Cardiac fibroblast (primary cell): ENCODE results near the gene INSL6.
"Not testable (repeated sequence)": the region's sequence is repeated elsewhere in the genome, so short reads cannot be mapped to it uniquely, and the experiment has no call there.

Experiments
- DNase-seq, 2 donors: peaks; one replicate each; pipeline versions ENCODE4 v3.0.0 to v3.0.0-alpha.2; 2010; ENCODE audit warnings: low read depth in 2 of 2
- H3K4me3 ChIP-seq, 2 donors: replicated peaks in 1 of 2; 1 replicate in 1 of 2; 2 replicates in 1 of 2; pipeline ENCODE4 v1.5.1; 2011; ENCODE audit warnings: low read depth in 2 of 2, low read length in 2 of 2, mild to moderate bottlenecking in 2 of 2, moderate library complexity in 1 of 2
- CTCF ChIP-seq: IDR thresholded peaks from one replicate; pipeline ENCODE4 v1.5.1; 2011; ENCODE audit warnings: low read depth, mild to moderate bottlenecking, low read length, inconsistent platforms

The INSL6 gene

GRCh38 chr9:5188060-5188984, 2.9 kb upstream of the INSL6 start:
- DNase-seq: peak in 1 of 2 donors; percentile 22
- TF ChIP-seq CTCF: no peak
- no peak overlapping the region for H3K4me3 ChIP-seq

- TF ChIP-seq CTCF: peak; percentile 72
- peak; percentile 72 to 78 for DNase-seq
- no peak overlapping the region for H3K4me3 ChIP-seq
Observed at GRCh38 chr9:5186416-5187169, 1.2 kb upstream of the INSL6 start.

- TF ChIP-seq CTCF: no peak
- no peak overlapping the region for H3K4me3 ChIP-seq
- DNase-seq: no peak
Observed at GRCh38 chr9:5184776-5185175, 663 bp downstream of the INSL6 start.

DNA sequence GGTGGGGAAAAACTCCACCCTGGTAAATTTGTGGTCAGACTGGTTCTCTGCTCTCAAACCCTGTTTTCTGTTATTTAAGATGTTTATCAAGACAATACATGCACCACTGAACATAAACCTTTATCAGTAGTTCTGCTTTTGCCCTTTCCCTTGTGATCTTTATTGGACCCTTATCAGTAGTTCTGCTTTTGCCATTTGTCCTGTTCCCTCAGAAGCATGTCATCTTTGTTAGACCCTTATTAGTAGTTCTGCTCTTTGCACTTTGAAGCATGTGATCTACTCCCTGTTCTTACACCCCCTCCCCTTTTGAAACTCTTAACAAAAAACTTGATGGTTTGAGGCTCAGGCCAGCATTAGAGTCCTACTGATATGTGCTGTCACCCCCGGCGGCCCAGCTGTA, 4.8 kb downstream of the INSL6 start:
- not testable (repeated sequence) for DNase-seq, H3K4me3 ChIP-seq

GRCh38 chr9:5178126-5178805, 7.2 kb downstream of the INSL6 start:
- H3K4me3 ChIP-seq: no peak overlapping the region
- no peak for TF ChIP-seq CTCF
- no peak for DNase-seq

DNA sequence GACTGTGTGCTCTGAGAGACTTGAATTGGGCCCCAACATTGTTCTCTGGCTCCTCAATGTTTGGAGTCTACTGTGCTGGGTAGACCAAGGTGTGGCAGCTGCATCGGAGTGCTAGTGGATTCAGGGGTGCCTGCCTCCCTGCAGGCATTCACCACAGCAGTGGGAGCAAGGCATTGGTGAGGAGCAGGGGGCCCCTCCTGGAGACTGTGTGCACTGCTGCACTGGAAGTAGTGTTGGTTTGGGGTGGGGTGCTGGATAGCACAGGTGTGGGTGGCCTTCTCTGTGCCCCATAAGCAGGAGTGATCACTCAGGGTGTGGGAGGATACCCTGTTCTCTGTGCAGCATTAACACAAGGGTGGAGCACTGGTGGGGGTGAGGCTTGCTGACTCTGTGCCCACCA, 39.2 kb downstream of the INSL6 start:
- no peak for TF ChIP-seq CTCF
- no peak for DNase-seq
- H3K4me3 ChIP-seq: no peak overlapping the region

DNA sequence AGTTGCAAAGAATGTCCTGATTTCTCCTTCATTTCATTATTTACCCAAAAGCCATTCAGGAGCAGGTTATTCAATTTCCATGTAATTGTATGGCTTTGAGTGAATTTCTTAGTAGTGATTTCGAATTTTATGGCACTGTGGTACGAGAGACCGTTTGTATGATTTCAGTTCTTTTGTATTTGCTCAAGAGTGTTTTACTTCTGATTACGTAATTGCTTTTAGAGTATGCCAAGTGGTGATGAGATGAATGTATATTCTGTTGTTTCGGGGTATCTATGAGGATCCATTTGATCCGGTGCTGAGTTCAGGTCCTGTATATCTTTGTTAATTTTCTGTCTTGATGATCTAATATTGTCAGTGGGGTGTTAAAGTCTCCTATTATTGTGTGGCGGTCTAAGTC, 41.2 kb downstream of the INSL6 start:
- TF ChIP-seq CTCF: no peak

More for the DNA sequence above, 41.2 kb downstream of the INSL6 start:
- H3K4me3 ChIP-seq: no peak overlapping the region
- DNase-seq: no peak
